GM12878 (cell line): ENCODE measurements around the gene SPP2. TPM values are rescaled to one million over a fixed set of nuclear protein-coding genes. Genes with fewer than 3 reads are reported as not detected.

ENCODE experiments used
- ATAC-seq: fragments of 200-7000 bp; cut with Tn5 transposase; 3 replicates; pipeline ENCODE4 v1.9.1; 2020; ENCODE audit warnings: mild to moderate bottlenecking, moderate library complexity
- BruUV-seq: library from RNA; stranded (reverse); fragments of 400-500 nt; replicated peaks from 2 replicates; lab custom pipeline; 2021; lab: Mats Ljungman, UMichigan
- CTCF ChIA-PET: fragments of 300-600 bp; sonication (Branson Sonifier 250); formaldehyde crosslinking; extraction: SDS; loops from one replicate; lab custom pipeline; 2021; ENCODE audit warnings: inconsistent platforms; lab: Yijun Ruan, JAX
- POLR2A ChIA-PET: fragments of 350-600 bp; formaldehyde crosslinking; extraction: SDS; loops from one replicate; lab custom pipeline; 2021; ENCODE audit warnings: inconsistent platforms; lab: Charles Lee
- RAD21 ChIA-PET: fragments of 300-600 bp; sonication (Branson Sonifier 250); formaldehyde crosslinking; loops from one replicate; lab custom pipeline; 2023; ENCODE audit warnings: antibody characterized with exemption; ENCODE audit not compliant: unreplicated experiment; lab: Charles Lee
- SMC1A ChIA-PET: fragments of 300-600 bp; sonication (Branson Sonifier 250); formaldehyde crosslinking; loops from one replicate; lab custom pipeline; 2023; ENCODE audit not compliant: unreplicated experiment, uncharacterized antibody; lab: Charles Lee
- DNase-seq: peaks from one replicate; pipeline ENCODE4 v3.0.0-alpha.2; 2011; ENCODE audit warnings: low read depth, low spot score
- FAIRE-seq: peaks from 3 replicates; lab custom pipeline; 2011; peaks lifted over from hg19 to GRCh38; lab: Jason Lieb, UNC
- H2AFZ ChIP-seq: 2 replicates; pipeline ENCODE4 v1.6.0; 2011; ENCODE audit warnings: low read depth, low read length, control low read depth; ENCODE audit not compliant: control insufficient read depth
- H3K27ac ChIP-seq: 2 replicates; pipeline ENCODE4 v1.5.1; 2011; ENCODE audit warnings: control low read depth; ENCODE audit not compliant: control insufficient read depth, insufficient read depth
- H3K27me3 ChIP-seq, 2 experiments: replicated peaks in 1 of 2; 2 replicates each; pipeline versions ENCODE4 v1.6.0 to v1.6.1; 2011; ENCODE audit warnings: low read length in 1 of 2; ENCODE audit not compliant: control insufficient read depth in 2 of 2, insufficient read depth in 2 of 2
- H3K36me3 ChIP-seq, 2 experiments: 2 replicates each; pipeline ENCODE4 v1.5.1; 2011; ENCODE audit warnings: low read length in 1 of 2; ENCODE audit not compliant: control insufficient read depth in 2 of 2, insufficient read depth in 2 of 2
- H3K4me1 ChIP-seq: 2 replicates; pipeline ENCODE4 v1.6.1; 2011; ENCODE audit warnings: mild to moderate bottlenecking, low read length, moderate library complexity, mixed read lengths; ENCODE audit not compliant: control insufficient read depth, insufficient read depth
- H3K4me2 ChIP-seq: 2 replicates; pipeline ENCODE4 v1.6.0; 2011; ENCODE audit warnings: control low read depth; ENCODE audit not compliant: control insufficient read depth, insufficient read depth
- H3K4me3 ChIP-seq: fragments of 200-600 bp; sonication (generic); 2 replicates; pipeline ENCODE4 v1.5.1; 2016
- H3K79me2 ChIP-seq: 2 replicates; pipeline ENCODE4 v1.6.0; 2011; ENCODE audit warnings: low read length; ENCODE audit not compliant: control insufficient read depth, insufficient read depth
- H3K9ac ChIP-seq: 2 replicates; pipeline ENCODE4 v1.8.0; 2011; ENCODE audit warnings: low read length, control low read depth, mixed read lengths; ENCODE audit not compliant: control insufficient read depth, insufficient read depth
- H3K9me3 ChIP-seq: replicated peaks from 3 replicates; pipeline ENCODE4 v1.5.1; 2011; ENCODE audit warnings: mild to moderate bottlenecking, low read length; ENCODE audit not compliant: control insufficient read depth, insufficient read depth
- H4K20me1 ChIP-seq: 2 replicates; pipeline ENCODE4 v1.6.0; 2011; ENCODE audit not compliant: control insufficient read depth, insufficient read depth
- JUND ChIP-seq: IDR thresholded peaks from 2 replicates; pipeline ENCODE4 v1.6.1; 2012; ENCODE audit warnings: low read depth, mild to moderate bottlenecking, low read length, improper control_type of control experiment, moderate library complexity
- NBN ChIP-seq: fragments of 450-650 bp; IDR thresholded peaks from 2 replicates; pipeline ENCODE4 v1.6.1; 2016
- PAX5 ChIP-seq: IDR thresholded peaks from 2 replicates; pipeline ENCODE4 v1.6.1; 2011; ENCODE audit warnings: low read depth, low read length, borderline replicate concordance
- RAD21 ChIP-seq: IDR thresholded peaks from 2 replicates; pipeline ENCODE4 v1.6.1; 2011; ENCODE audit warnings: mild to moderate bottlenecking, low read depth, low read length, moderate library complexity; ENCODE audit not compliant: insufficient read depth
- SP1 ChIP-seq: IDR thresholded peaks from one replicate; pipeline ENCODE4 v1.6.1; 2011; ENCODE audit warnings: low read depth, low read length
- TAF1 ChIP-seq: IDR thresholded peaks from 2 replicates; pipeline ENCODE4 v1.6.1; 2011; ENCODE audit warnings: mild to moderate bottlenecking, low read depth, low read length, borderline replicate concordance
- WGBS: methylation state at CpG from one replicate; pipeline ENCODE4 v1.1.6; 2016; ENCODE audit warnings: low lambda C conversion rate; ENCODE audit not compliant: insufficient replicate concordance, insufficient coverage; ENCODE audit errors: missing lambda C conversion rate; 5-methylcytosine and 5-hydroxymethylcytosine counted together
- in situ Hi-C: fragments of 300-500 bp; cut with MboI; formaldehyde crosslinking; loops from 9 replicates; pipeline ENCODE4 v1.14.3; 2018; ENCODE audit warnings: mixed read lengths
- intact Hi-C: fragments of 100-400 bp; cut with micrococcal nuclease; formaldehyde crosslinking; loops from one replicate; pipeline ENCODE4 v1.14.2; 2022; ENCODE audit not compliant: unreplicated experiment
- polyA plus RNA-seq, 11 experiments: library from polyadenylated mRNA; depleted of rRNA in 4 of 11; unstranded in 6 of 11; stranded (reverse) in 5 of 11; fragments of >200 nt; fragmentation: Nextera tagmentation in 4 of 11; fragmentation: Illumina TruSeq in 1 of 11; extraction: Ambion mirVana in 4 of 11; extraction: Trizol in 1 of 11; gene quantifications; 1 replicate in 1 of 11; 2 replicates in 10 of 11; pipeline versions ENCODE4 v1.2.1 to v1.2.3, GENCODE V29; 2011 to 2016; ENCODE audit warnings: inconsistent platforms in 2 of 11, missing spikeins in 2 of 11, low read depth in 1 of 11
- total RNA-seq, 4 experiments: library from RNA; depleted of rRNA in 3 of 4; stranded (reverse); fragments of >200 nt in 3 of 4; fragmentation: Illumina TruSeq in 1 of 4; extraction: Trizol in 1 of 4; gene quantifications; 2 replicates each; pipeline versions ENCODE4 v1.2.1 to v1.2.3, GENCODE V29; 2013 to 2021
- TF ChIP-seq, protein P1 (sequence below): IDR thresholded peaks from 2 replicates; pipeline ENCODE4 v1.6.1; 2011; ENCODE audit warnings: borderline replicate concordance, low read depth, mild to moderate bottlenecking, moderate library complexity, low read length; ENCODE audit not compliant: insufficient read depth, poor library complexity, severe bottlenecking
- TF ChIP-seq, protein P2 (sequence below): fragments of 450-650 bp; formaldehyde crosslinking; IDR thresholded peaks from 2 replicates; pipeline ENCODE4 v1.4.0; 2022; ENCODE audit warnings: mild to moderate bottlenecking, moderate library complexity

The SPP2 gene
- total and polyA plus RNA-seq, 10 of the 15 experiments (the other 5 are each of a cell fraction or from before 2014, with no cell fraction given) = not detected

GRCh38 chr2:234100686-234101085 is 50.2 kb downstream of the SPP2 start:
- Histone ChIP-seq H3K36me3 (no peaks in the 10 kb centered on the region), H3K4me3 (no peak overlapping the region), H3K9ac (no peak overlapping the region), H3K9me3 (no peaks in the 10 kb centered on the region), H3K27me3 (no peaks in the 10 kb centered on the region; a peak in 2 of 4 replicates), H3K79me2 (no peaks in the 10 kb centered on the region), H4K20me1 (no peaks in the 10 kb centered on the region), H3K27ac (no peak overlapping the region), H3K4me1 (peaks cover 6% of the 10 kb centered on the region; the same call in 1 of the 2 replicates), H2AFZ (no peak overlapping the region), H3K4me2 (no peak overlapping the region)
- no TSS peak for BruUV-seq
- TF ChIP-seq RAD21 = no peak
- TF ChIP-seq NBN = no peak
- no peak for TF ChIP-seq TAF1
- no peak for TF ChIP-seq JUND
- TF ChIP-seq, protein P1, sequence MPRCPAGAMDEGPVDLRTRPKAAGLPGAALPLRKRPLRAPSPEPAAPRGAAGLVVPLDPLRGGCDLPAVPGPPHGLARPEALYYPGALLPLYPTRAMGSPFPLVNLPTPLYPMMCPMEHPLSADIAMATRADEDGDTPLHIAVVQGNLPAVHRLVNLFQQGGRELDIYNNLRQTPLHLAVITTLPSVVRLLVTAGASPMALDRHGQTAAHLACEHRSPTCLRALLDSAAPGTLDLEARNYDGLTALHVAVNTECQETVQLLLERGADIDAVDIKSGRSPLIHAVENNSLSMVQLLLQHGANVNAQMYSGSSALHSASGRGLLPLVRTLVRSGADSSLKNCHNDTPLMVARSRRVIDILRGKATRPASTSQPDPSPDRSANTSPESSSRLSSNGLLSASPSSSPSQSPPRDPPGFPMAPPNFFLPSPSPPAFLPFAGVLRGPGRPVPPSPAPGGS = no peak
- TF ChIP-seq SP1 = no peak
- RAD21 ChIA-PET = no interaction called here
- ATAC-seq = no peak
- POLR2A ChIA-PET = no interaction called here
- SMC1A ChIA-PET = no interaction called here
- no peak for DNase-seq
- CTCF ChIA-PET = interaction anchor here (0.7 kb wide), 1 partner anchor 335 kb away, joined by 4 read pairs; no protein-coding TSS in a partner anchor
- 32% methylated on average over 4 of the region's 4 CpGs for WGBS
- intact Hi-C loops = no loop called here
- no peak for FAIRE-seq
- in situ Hi-C loops = no loop called here

DNA sequence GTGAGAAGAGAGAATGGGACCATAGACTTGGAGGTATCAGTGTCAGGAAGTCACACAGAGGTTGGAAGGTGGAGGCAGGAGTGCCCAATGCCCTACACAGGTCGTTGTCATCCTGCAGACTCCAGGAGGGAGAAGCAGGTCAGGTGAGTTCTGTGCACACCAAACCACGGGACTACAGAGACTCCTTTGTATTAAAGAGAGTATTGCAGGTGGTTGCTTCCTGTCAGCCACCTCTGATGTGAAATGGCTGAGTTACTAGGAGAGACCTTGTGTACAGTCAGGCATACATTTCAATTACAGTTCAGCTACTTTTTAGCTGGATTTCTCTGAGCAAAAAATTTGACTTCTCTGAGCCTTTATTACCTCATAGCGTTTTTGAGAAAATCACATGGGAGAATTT is 51.6 kb downstream of the SPP2 start:
- DNase-seq = no peak
- intact Hi-C loops = no loop called here
- ChIA-PET POLR2A (no interaction called here), SMC1A (no interaction called here), RAD21 (no interaction called here), CTCF (no interaction called here)
- peaks cover 6% of the 10 kb centered on the region; the same call in 1 of the 2 replicates for H3K4me1 ChIP-seq
- no peak for FAIRE-seq
- no TSS peak for BruUV-seq
- no peak overlapping the region for H2AFZ ChIP-seq
- H3K9me3 ChIP-seq = no peaks in the 10 kb centered on the region
- in situ Hi-C loops = no loop called here
- H4K20me1 ChIP-seq = no peaks in the 10 kb centered on the region
- no peak for ATAC-seq
- no peak overlapping the region for H3K4me2 ChIP-seq
- H3K9ac ChIP-seq = no peak overlapping the region
- H3K27ac ChIP-seq = no peak overlapping the region
- no peak overlapping the region for H3K4me3 ChIP-seq
- WGBS = 0% methylated on average over 3 of the region's 3 CpGs
- no peaks in the 10 kb centered on the region; a peak in 2 of 4 replicates for H3K27me3 ChIP-seq
- TF ChIP-seq, protein P2, sequence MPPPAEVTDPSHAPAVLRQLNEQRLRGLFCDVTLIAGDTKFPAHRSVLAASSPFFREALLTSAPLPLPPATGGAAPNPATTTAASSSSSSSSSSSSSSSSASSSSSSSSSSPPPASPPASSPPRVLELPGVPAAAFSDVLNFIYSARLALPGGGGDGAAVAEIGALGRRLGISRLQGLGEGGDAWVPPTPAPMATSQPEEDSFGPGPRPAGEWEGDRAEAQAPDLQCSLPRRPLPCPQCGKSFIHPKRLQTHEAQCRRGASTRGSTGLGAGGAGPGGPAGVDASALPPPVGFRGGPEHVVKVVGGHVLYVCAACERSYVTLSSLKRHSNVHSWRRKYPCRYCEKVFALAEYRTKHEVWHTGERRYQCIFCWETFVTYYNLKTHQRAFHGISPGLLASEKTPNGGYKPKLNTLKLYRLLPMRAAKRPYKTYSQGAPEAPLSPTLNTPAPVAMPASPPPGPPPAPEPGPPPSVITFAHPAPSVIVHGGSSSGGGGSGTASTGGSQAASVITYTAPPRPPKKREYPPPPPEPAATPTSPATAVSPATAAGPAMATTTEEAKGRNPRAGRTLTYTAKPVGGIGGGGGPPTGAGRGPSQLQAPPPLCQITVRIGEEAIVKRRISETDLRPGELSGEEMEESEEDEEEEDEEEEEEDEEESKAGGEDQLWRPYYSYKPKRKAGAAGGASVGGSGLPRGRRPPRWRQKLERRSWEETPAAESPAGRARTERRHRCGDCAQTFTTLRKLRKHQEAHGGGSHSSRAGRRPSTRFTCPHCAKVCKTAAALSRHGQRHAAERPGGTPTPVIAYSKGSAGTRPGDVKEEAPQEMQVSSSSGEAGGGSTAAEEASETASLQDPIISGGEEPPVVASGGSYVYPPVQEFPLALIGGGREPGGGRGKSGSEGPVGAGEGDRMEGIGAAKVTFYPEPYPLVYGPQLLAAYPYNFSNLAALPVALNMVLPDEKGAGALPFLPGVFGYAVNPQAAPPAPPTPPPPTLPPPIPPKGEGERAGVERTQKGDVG = no peak
- no peak for TF ChIP-seq PAX5
- H3K36me3 ChIP-seq = no peaks in the 10 kb centered on the region
- H3K79me2 ChIP-seq = no peaks in the 10 kb centered on the region
